ENCODE measurements around the gene CAVIN4. TPM values are rescaled to one million over a fixed set of nuclear protein-coding genes. Genes with fewer than 3 reads are reported as not detected.

Gene CAVIN4
- polyA plus RNA-seq, 1 donor (not counting 4 experiments of a cell fraction or from before 2014, with no cell fraction given) = 0.18 TPM

- TF ChIP-seq CTCF (optimal IDR thresholded peaks at IDR 0.05 in 1 of 3, IDR thresholded peaks at IDR 0.05 in 1 of 3, conservative IDR thresholded peaks at IDR 0.05 in 1 of 3; ENCODE audit: extremely low read depth in 1 of 3, insufficient read depth in 2 of 3, low read length in 3 of 3) (no peak), EZH2 (IDR thresholded peaks at IDR 0.05; ENCODE audit: low read length) (no peak)
- Histone ChIP-seq H3K27me3 (ENCODE audit: control insufficient read depth, extremely low read depth, insufficient read depth, low read length) (no peaks in the 10 kb centered on the region), H4K20me1 (ENCODE audit: control insufficient read depth, extremely low read depth, insufficient read depth, low read length) (no peaks in the 10 kb centered on the region), H3K36me3 (ENCODE audit: control insufficient read depth in 2 of 2, extremely low read depth in 1 of 2, insufficient read depth in 2 of 2, low read length in 2 of 2) (no peaks in the 10 kb centered on the region), H3K27ac (ENCODE audit: control insufficient read depth, insufficient read depth, low read length) (no peak overlapping the region), H3K79me2 (ENCODE audit: control insufficient read depth, insufficient read depth, low read length) (no peaks in the 10 kb centered on the region), H3K9ac (ENCODE audit: control insufficient read depth, extremely low read depth, insufficient read depth, low read length) (no peak overlapping the region), H3K4me3 (ENCODE audit: control insufficient read depth in 2 of 3, extremely low read depth in 1 of 3, insufficient read depth in 2 of 3, low read depth in 1 of 3, low read length in 3 of 3) (no peak overlapping the region), H3K9me1 (ENCODE audit: control insufficient read depth, extremely low read depth, insufficient read depth, low read length) (no peaks in the 10 kb centered on the region), H3K4me2 (ENCODE audit: control insufficient read depth, extremely low read depth, insufficient read depth, low read depth, low read length) (no peak overlapping the region), H3K9me3 (ENCODE audit: control insufficient read depth, low read depth, low read length) (no peaks in the 10 kb centered on the region), H3K4me1 (ENCODE audit: control insufficient read depth, extremely low read depth, insufficient read depth, low read length) (peaks cover 7% of the 10 kb centered on the region), H2AFZ (ENCODE audit: control insufficient read depth, low read length) (no peak overlapping the region)
- dilution Hi-C loops (cut with MboI; ENCODE audit: extremely low pct_ligation_motif_present, low sequenced_read_pairs) = loop anchor here (25.0 kb wide), 1 partner anchor 268 kb away; no protein-coding TSS in a partner anchor
- DNase-seq (ENCODE audit: low read depth, low spot score) (no peak), FAIRE-seq (no peak)
Observed at GRCh38 chr9:100580257-100580656, 2.4 kb downstream of the CAVIN4 start.

GRCh38 chr9:100581081-100581480 is 3.2 kb downstream of the CAVIN4 start:
- no peak overlapping the region for H3K4me2 ChIP-seq (ENCODE audit: control insufficient read depth, extremely low read depth, insufficient read depth, low read depth, low read length)
- H3K36me3 ChIP-seq (ENCODE audit: control insufficient read depth in 2 of 2, extremely low read depth in 1 of 2, insufficient read depth in 2 of 2, low read length in 2 of 2) = no peaks in the 10 kb centered on the region
- peaks cover 2% of the 10 kb centered on the region for H3K4me1 ChIP-seq (ENCODE audit: control insufficient read depth, extremely low read depth, insufficient read depth, low read length)
- no peaks in the 10 kb centered on the region for H3K9me1 ChIP-seq (ENCODE audit: control insufficient read depth, extremely low read depth, insufficient read depth, low read length)
- no peaks in the 10 kb centered on the region for H4K20me1 ChIP-seq (ENCODE audit: control insufficient read depth, extremely low read depth, insufficient read depth, low read length)
- DNase-seq (ENCODE audit: low read depth, low spot score) (no peak), FAIRE-seq (no peak)
- no peak overlapping the region for H3K9ac ChIP-seq (ENCODE audit: control insufficient read depth, extremely low read depth, insufficient read depth, low read length)
- no peak overlapping the region for H2AFZ ChIP-seq (ENCODE audit: control insufficient read depth, low read length)
- no peak overlapping the region for H3K27ac ChIP-seq (ENCODE audit: control insufficient read depth, insufficient read depth, low read length)
- dilution Hi-C loops (cut with MboI; ENCODE audit: extremely low pct_ligation_motif_present, low sequenced_read_pairs) = loop anchor here (25.0 kb wide), 1 partner anchor 269 kb away; no protein-coding TSS in a partner anchor
- TF ChIP-seq EZH2 (IDR thresholded peaks at IDR 0.05; ENCODE audit: low read length) (no peak), CTCF (optimal IDR thresholded peaks at IDR 0.05 in 1 of 3, IDR thresholded peaks at IDR 0.05 in 1 of 3, conservative IDR thresholded peaks at IDR 0.05 in 1 of 3; ENCODE audit: extremely low read depth in 1 of 3, insufficient read depth in 2 of 3, low read length in 3 of 3) (no peak)
- no peaks in the 10 kb centered on the region for H3K9me3 ChIP-seq (ENCODE audit: control insufficient read depth, low read depth, low read length)
- no peaks in the 10 kb centered on the region for H3K79me2 ChIP-seq (ENCODE audit: control insufficient read depth, insufficient read depth, low read length)
- H3K4me3 ChIP-seq (ENCODE audit: control insufficient read depth in 2 of 3, extremely low read depth in 1 of 3, insufficient read depth in 2 of 3, low read depth in 1 of 3, low read length in 3 of 3) = no peak overlapping the region
- no peaks in the 10 kb centered on the region for H3K27me3 ChIP-seq (ENCODE audit: control insufficient read depth, extremely low read depth, insufficient read depth, low read length)

Data from keratinocyte (primary cell).